GM12872 (cell line): ENCODE data around the gene RMI1.

ENCODE experiments used
- TF ChIP-seq, protein P1 (sequence below): IDR thresholded peaks from 3 replicates; pipeline ENCODE4 v1.5.1; 2011; ENCODE audit warnings: low read depth, mild to moderate bottlenecking, low read length, moderate library complexity; ENCODE audit not compliant: insufficient read depth

The RMI1 gene

DNA sequence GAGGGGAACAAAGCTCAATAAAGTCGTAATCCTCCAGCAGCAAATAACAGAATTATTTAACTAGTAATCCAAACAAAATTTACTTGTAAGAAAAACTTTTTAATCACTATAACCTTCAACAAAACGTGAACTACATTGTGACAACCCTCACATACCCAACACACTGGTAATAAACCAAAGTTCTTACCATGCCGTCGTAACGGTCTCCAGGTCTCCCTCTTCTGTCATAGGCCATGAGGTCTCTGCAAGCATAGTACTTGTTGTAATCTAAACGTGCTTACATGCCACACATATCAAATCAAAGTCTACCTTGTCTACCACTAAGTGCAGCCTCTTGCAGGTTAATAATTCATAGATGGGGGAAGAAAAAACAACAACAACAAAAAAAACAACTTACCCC is 9.1 kb upstream of the RMI1 start:
- TF ChIP-seq, protein P1, sequence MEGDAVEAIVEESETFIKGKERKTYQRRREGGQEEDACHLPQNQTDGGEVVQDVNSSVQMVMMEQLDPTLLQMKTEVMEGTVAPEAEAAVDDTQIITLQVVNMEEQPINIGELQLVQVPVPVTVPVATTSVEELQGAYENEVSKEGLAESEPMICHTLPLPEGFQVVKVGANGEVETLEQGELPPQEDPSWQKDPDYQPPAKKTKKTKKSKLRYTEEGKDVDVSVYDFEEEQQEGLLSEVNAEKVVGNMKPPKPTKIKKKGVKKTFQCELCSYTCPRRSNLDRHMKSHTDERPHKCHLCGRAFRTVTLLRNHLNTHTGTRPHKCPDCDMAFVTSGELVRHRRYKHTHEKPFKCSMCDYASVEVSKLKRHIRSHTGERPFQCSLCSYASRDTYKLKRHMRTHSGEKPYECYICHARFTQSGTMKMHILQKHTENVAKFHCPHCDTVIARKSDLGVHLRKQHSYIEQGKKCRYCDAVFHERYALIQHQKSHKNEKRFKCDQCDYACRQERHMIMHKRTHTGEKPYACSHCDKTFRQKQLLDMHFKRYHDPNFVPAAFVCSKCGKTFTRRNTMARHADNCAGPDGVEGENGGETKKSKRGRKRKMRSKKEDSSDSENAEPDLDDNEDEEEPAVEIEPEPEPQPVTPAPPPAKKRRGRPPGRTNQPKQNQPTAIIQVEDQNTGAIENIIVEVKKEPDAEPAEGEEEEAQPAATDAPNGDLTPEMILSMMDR: no peak

DNA sequence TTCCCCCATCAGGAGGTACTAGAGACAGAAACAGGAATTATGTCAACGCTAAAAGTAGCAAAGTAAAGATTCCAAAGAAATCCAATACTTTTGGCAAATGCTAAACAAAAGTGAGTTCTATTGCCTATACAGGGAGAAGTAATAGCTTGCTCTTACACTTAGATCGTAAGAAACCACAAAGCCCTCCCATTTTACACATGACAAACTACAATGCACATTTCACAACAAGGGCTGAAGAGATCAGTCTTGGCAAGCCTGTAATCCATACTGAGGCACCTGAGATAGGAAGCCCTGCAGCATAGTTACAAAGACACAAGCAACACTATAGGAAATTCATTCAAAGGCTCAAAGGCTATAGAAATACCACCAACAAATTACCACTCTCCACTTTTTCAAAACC is 8.3 kb upstream of the RMI1 start:
- TF ChIP-seq, protein P1: no peak

DNA sequence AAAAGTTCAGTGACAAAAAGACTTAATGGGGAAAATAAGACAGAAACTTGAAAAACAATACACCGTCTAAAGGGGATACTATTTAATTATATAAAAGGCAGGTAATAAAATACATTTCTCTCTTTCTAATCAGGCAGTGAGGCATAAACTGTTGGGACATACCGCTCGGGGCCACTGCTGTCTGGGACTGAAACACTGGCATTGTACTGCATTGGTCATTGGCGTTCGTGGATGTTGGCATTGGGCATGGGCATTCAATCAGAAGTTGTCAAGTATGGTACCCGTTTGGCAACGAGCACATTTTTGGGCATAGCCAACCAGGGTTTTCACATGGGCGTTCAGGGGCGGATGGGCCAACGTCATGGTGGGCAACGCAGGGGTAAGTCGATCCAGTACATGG is 5.3 kb upstream of the RMI1 start:
- TF ChIP-seq, protein P1: no peak

DNA sequence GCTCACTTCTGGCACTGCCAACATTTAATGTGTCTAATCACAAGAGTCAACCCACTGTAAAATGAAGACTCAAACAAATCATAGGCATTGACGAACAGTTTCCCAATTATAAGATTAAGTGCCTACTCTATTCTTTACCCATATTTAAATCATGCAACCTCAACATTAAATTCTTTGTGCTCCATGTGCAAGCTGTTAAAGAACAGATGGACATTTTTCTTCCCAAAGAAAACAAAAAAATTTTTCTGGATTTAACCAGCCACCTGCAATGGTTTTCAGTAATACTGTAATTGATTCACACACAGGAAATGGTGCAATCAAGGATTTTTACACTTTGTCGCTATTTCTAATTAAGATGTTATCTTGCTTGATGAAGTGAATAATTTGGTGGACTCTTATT is 4.2 kb upstream of the RMI1 start:
- TF ChIP-seq, protein P1: no peak

DNA sequence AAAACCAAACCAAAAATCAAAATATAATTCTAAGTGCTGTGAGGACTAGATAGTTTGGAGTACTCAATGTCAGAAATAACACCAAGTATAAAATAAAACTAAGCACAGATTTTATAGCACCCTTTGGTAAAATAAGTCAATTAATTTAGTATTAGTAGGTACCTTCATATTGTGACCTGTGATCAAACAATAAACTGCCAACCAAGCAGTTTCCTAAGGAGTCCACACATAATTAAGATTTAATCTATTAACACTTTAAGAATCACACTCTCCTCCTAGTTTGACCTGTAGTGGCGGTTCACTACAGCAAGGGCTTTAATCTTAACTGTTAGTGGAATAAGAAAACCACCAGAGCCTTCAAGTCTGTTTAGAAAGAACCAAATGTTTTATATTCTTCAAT is 3.4 kb upstream of the RMI1 start:
- TF ChIP-seq, protein P1: no peak

DNA sequence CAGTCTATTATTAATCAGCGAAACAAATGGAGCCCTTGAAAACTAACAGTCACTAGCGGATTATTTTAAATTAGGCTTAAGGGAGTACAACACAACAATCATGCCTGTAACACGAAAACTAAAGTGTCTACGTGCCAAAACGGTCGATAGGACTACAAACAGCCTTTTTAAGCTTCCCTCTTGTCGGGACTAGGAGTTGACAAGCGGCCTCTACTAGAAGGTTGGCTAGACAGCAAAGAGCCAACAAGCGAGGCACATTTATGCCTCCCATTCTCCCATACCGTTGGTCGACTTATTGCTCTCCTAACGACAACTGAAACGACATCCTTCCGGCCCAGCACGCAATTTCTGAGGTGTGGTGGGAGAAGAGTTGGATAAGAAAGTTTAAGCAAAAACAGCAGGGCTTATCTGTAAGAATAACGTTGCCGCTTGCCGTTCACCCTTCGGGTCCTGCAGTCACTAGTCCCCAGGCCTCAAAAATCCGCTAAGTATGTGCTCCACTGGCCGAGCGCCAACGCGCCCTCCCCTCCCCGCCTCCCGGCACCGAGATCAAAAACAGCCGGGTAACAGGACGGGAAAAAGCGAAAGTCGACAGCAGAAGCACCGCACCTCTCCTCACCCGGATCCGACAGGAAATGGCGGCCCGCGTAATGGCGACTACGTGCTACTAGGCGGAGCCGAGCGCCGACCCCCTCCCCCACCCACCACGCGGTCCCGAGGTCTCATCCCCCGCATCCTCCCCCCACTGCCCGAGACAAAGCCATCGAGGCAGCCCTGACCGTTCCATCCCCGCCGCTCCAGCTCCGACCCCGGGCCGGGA is 1.4 kb upstream of the RMI1 start:
- TF ChIP-seq, protein P1: no peak

DNA sequence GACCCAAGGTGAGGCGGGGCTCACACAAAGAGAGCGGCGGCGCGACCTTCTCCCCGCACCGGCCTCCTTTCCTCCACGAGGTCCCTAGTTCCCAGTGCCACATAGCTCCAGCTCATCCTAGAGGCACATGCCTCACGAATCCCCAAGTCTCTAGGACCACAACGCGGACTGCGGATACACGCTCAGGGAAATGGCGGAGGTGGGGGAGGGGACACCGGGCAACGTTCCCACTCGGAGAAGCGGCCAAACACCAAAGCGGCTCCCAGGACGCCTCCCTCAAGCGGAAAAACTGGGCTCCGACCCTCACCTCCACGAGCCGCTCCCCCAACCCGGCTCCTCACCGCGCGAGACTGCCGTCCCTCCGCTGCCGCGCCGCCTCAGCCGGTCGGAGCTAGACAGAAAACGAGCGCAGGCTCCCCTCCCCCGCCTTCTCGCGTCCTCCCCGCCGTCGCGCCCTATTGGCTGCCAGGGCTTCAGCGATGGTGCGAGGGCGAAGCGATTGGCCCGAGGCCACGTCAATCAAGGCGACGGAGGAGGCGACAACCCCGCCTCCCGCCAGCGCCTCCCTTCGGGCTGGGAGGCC is 702 bp upstream of the RMI1 start, which contains the start of gene HNRNPK:
Gene HNRNPK, minus strand, starts transcription at position 404 of the 583 bp plus-strand sequence. CDS start 1,963 bp downstream, outside the sequence.
- TF ChIP-seq, protein P1: no peak
